SK-N-SH (cell line): ENCODE data around the gene APOL4. TPM values are rescaled to one million over a fixed set of nuclear protein-coding genes. Genes with fewer than 3 reads are reported as not detected.

ENCODE experiments used
- CTCF ChIA-PET: fragments of 300-600, 350-600 bp; formaldehyde crosslinking; extraction: SDS; loops from one replicate; lab custom pipeline; 2021; lab: Yijun Ruan, JAX
- POLR2A ChIA-PET: fragments of 350-600 bp; sonication (Branson Sonifier 250); formaldehyde crosslinking; extraction: SDS; loops from one replicate; lab custom pipeline; 2020; ENCODE audit warnings: antibody characterized with exemption, inconsistent platforms; lab: Yijun Ruan, JAX
- DNase-seq: peaks from one replicate; pipeline ENCODE4 v3.0.0; 2012
- H2AFZ ChIP-seq: fragments of 200-600 bp; sonication (generic); 2 replicates; pipeline ENCODE4 v1.8.1; 2016; ENCODE audit warnings: antibody characterized with exemption, mild to moderate bottlenecking, low read depth
- H3F3A ChIP-seq: fragments of 200-600 bp; sonication (generic); replicated peaks from 2 replicates; pipeline ENCODE3; 2016; ENCODE audit warnings: antibody characterized with exemption, mild to moderate bottlenecking; ENCODE audit not compliant: insufficient read depth
- H3K27ac ChIP-seq, 2 experiments: fragments of 200-500 bp in 1 of 2; fragments of 200-600 bp in 1 of 2; sonication (Bioruptor generic) in 1 of 2; sonication (generic), shearing (Covaris generic) in 1 of 2; 2 replicates each; pipeline versions ENCODE4 v1.5.1 to v1.6.1; 2014 to 2016; ENCODE audit warnings: low read depth in 2 of 2, inconsistent platforms in 1 of 2, low read length in 1 of 2, mild to moderate bottlenecking in 1 of 2, mixed read lengths in 1 of 2
- H3K27me3 ChIP-seq: fragments of 200-600 bp; sonication (generic), shearing (Covaris generic); 2 replicates; pipeline ENCODE4 v1.6.1; 2016; ENCODE audit warnings: mixed run types; ENCODE audit not compliant: insufficient read depth
- H3K36me3 ChIP-seq, 2 experiments: fragments of 200-500 bp in 1 of 2; fragments of 200-600 bp in 1 of 2; sonication (Bioruptor generic) in 1 of 2; sonication (generic) in 1 of 2; replicated peaks in 1 of 2; 2 replicates each; pipeline versions ENCODE3 to v1.5.1; 2014 to 2016; ENCODE audit warnings: low read length in 1 of 2, mild to moderate bottlenecking in 1 of 2; ENCODE audit not compliant: insufficient read depth in 2 of 2, control insufficient read depth in 1 of 2
- H3K4me1 ChIP-seq, 2 experiments: fragments of 200-500 bp in 1 of 2; fragments of 200-600 bp in 1 of 2; sonication (Bioruptor generic) in 1 of 2; sonication (generic), shearing (Covaris generic) in 1 of 2; 2 replicates each; pipeline versions ENCODE4 v1.5.1 to v1.6.1; 2014 to 2016; ENCODE audit warnings: low read depth in 1 of 2, low read length in 1 of 2, mixed run types in 1 of 2; ENCODE audit not compliant: insufficient read depth in 2 of 2, control insufficient read depth in 1 of 2
- H3K4me2 ChIP-seq: fragments of 200-600 bp; sonication (generic), shearing (Covaris generic); 2 replicates; pipeline ENCODE4 v1.6.1; 2017; ENCODE audit warnings: mixed run types
- H3K4me3 ChIP-seq, 2 experiments: fragments of 200-500 bp in 1 of 2; fragments of 200-600 bp in 1 of 2; sonication (Bioruptor generic) in 1 of 2; sonication (generic), shearing (Covaris generic) in 1 of 2; 2 replicates each; pipeline versions ENCODE4 v1.5.1 to v1.8.1; 2014 to 2016; ENCODE audit warnings: low read depth in 2 of 2, inconsistent platforms in 1 of 2, low read length in 1 of 2, mild to moderate bottlenecking in 1 of 2, mixed read lengths in 1 of 2, moderate library complexity in 1 of 2
- H3K79me2 ChIP-seq: fragments of 200-600 bp; sonication (generic); 2 replicates; pipeline ENCODE4 v1.8.1; 2017; ENCODE audit warnings: mild to moderate bottlenecking; ENCODE audit not compliant: insufficient read depth
- H3K9ac ChIP-seq: fragments of 200-600 bp; sonication (generic); 2 replicates; pipeline ENCODE4 v1.6.1; 2017; ENCODE audit warnings: mixed run types
- H3K9me2 ChIP-seq: fragments of 200-600 bp; sonication (generic); 2 replicates; pipeline ENCODE4 v1.6.1; 2017; ENCODE audit warnings: mixed run types
- H3K9me3 ChIP-seq: fragments of 200-600 bp; sonication (generic); 2 replicates; pipeline ENCODE4 v1.6.1; 2017; ENCODE audit warnings: mixed run types, mild to moderate bottlenecking, moderate library complexity
- H4K20me1 ChIP-seq: fragments of 200-600 bp; sonication (generic); 2 replicates; pipeline ENCODE4 v1.6.1; 2017; ENCODE audit warnings: mild to moderate bottlenecking, mixed run types; ENCODE audit not compliant: insufficient read depth
- CHD2 ChIP-seq: fragments of 150-350 bp; IDR thresholded peaks from 2 replicates; pipeline ENCODE4 v1.6.1; 2018; ENCODE audit warnings: low read length; ENCODE audit not compliant: partially characterized antibody
- ELF1 ChIP-seq: IDR thresholded peaks from 2 replicates; pipeline ENCODE4 v1.4.0; 2012
- EP300 ChIP-seq, 2 experiments: IDR thresholded peaks; 2 replicates each; pipeline versions ENCODE4 v1.4.0 to v1.6.1; 2012; ENCODE audit warnings: borderline replicate concordance in 1 of 2, low read depth in 1 of 2, low read length in 1 of 2
- EZH2phosphoT487 ChIP-seq: fragments of 200-600 bp; sonication (generic); IDR thresholded peaks from 2 replicates; pipeline ENCODE4 v1.6.1; 2017; ENCODE audit warnings: low read depth, mixed run types, mild to moderate bottlenecking, antibody characterized with exemption, moderate library complexity, borderline replicate concordance
- FOSL2 ChIP-seq: IDR thresholded peaks from 2 replicates; pipeline ENCODE4 v1.4.0; 2012; ENCODE audit warnings: low read depth, mild to moderate bottlenecking, moderate library complexity, borderline replicate concordance
- FOXJ3 ChIP-seq: sonication (generic); formaldehyde crosslinking; IDR thresholded peaks from 2 replicates; pipeline ENCODE4 v1.5.1; 2020; ENCODE audit warnings: mild to moderate bottlenecking, missing genetic modification reagents
- FOXM1 ChIP-seq: IDR thresholded peaks from 2 replicates; pipeline ENCODE4 v1.4.0; 2012; ENCODE audit warnings: low read depth, mild to moderate bottlenecking
- GATA2 ChIP-seq: sonication (generic); formaldehyde crosslinking; IDR thresholded peaks from 2 replicates; pipeline ENCODE4 v1.5.0; 2020; ENCODE audit warnings: mild to moderate bottlenecking, missing genetic modification reagents
- IRF3 ChIP-seq: fragments of 150-350 bp; IDR thresholded peaks from 2 replicates; pipeline ENCODE4 v1.6.1; 2016; ENCODE audit warnings: mild to moderate bottlenecking, low read depth, low read length
- JUND ChIP-seq: IDR thresholded peaks from 2 replicates; pipeline ENCODE4 v1.4.0; 2012
- MAX ChIP-seq: IDR thresholded peaks from 2 replicates; pipeline ENCODE4 v1.4.0; 2012; ENCODE audit warnings: low read depth
- NFIC ChIP-seq: IDR thresholded peaks from 2 replicates; pipeline ENCODE4 v1.4.0; 2012; ENCODE audit warnings: borderline replicate concordance
- NRF1 ChIP-seq: IDR thresholded peaks from 2 replicates; pipeline ENCODE4 v1.6.1; 2012; ENCODE audit warnings: low read depth, mild to moderate bottlenecking, low read length
- RAD21 ChIP-seq: IDR thresholded peaks from 2 replicates; pipeline ENCODE4 v1.6.1; 2012; ENCODE audit warnings: mild to moderate bottlenecking, low read length
- RCOR1 ChIP-seq: fragments of 150-350 bp; IDR thresholded peaks from 2 replicates; pipeline ENCODE4 v1.6.1; 2017; ENCODE audit warnings: antibody characterized with exemption, low read length
- RFX5 ChIP-seq: IDR thresholded peaks from 2 replicates; pipeline ENCODE4 v1.6.1; 2012; ENCODE audit warnings: mild to moderate bottlenecking, improper control_type of control experiment, low read length
- RXRA ChIP-seq: IDR thresholded peaks from 2 replicates; pipeline ENCODE4 v1.4.0; 2012; ENCODE audit warnings: low read depth, mild to moderate bottlenecking, borderline replicate concordance
- SIN3A ChIP-seq: IDR thresholded peaks from 2 replicates; pipeline ENCODE4 v1.6.1; 2012; ENCODE audit warnings: low read depth, mild to moderate bottlenecking, low read length, moderate library complexity, borderline replicate concordance
- SMC3 ChIP-seq: IDR thresholded peaks from 2 replicates; pipeline ENCODE4 v1.6.1; 2012; ENCODE audit warnings: low read depth, low read length, improper control_type of control experiment
- TCF12 ChIP-seq: IDR thresholded peaks from 2 replicates; pipeline ENCODE4 v1.4.0; 2012
- TEAD4 ChIP-seq: IDR thresholded peaks from 2 replicates; pipeline ENCODE4 v1.4.0; 2012; ENCODE audit warnings: mild to moderate bottlenecking, borderline replicate concordance; ENCODE audit not compliant: insufficient read depth
- USF1 ChIP-seq: IDR thresholded peaks from 2 replicates; pipeline ENCODE4 v1.4.0; 2012; ENCODE audit warnings: low read depth, borderline replicate concordance
- YY1 ChIP-seq: IDR thresholded peaks from 2 replicates; pipeline ENCODE4 v1.4.0; 2012; ENCODE audit warnings: low read depth, mild to moderate bottlenecking
- ZBTB33 ChIP-seq: IDR thresholded peaks from 2 replicates; pipeline ENCODE4 v1.4.0; 2012; ENCODE audit warnings: low read depth, borderline replicate concordance
- WGBS: methylation state at CpG from one replicate; pipeline ENCODE4 v1.1.6; 2017; ENCODE audit warnings: low lambda C conversion rate; 5-methylcytosine and 5-hydroxymethylcytosine counted together
- polyA plus RNA-seq, 3 experiments: library from polyadenylated mRNA; depleted of rRNA; stranded (reverse); fragments of >200 nt; gene quantifications; 2 replicates each; pipeline ENCODE4 v1.2.3, GENCODE V29; 2012

Gene APOL4
- polyA plus RNA-seq, 1 of the 3 experiments (the other 2 are of a cell fraction): 0.08 TPM

- POLR2A ChIA-PET: no interaction called here
- Histone ChIP-seq H3K36me3 (peaks cover 5 to 17% of the 10 kb centered on the region in 2 experiments), H3K27me3 (no peaks in the 10 kb centered on the region), H3K4me3 (no peak overlapping the region), H3K27ac (no peak overlapping the region), H3K9me3 (no peaks in the 10 kb centered on the region), H3K4me1 (peaks cover 10 to 21% of the 10 kb centered on the region in 2 experiments; a peak in 1 of 4 replicates), H2AFZ (no peak overlapping the region), H3K4me2 (no peak overlapping the region), H3F3A (peaks cover 6% of the 10 kb centered on the region), H3K9me2 (no peaks in the 10 kb centered on the region), H3K79me2 (peaks cover 19% of the 10 kb centered on the region), H4K20me1 (no peaks in the 10 kb centered on the region), H3K9ac (no peak overlapping the region)
- CTCF ChIA-PET: no interaction called here
- WGBS: 89% methylated on average over 2 of the region's 2 CpGs
- DNase-seq: no peak
- TF ChIP-seq RCOR1 (no peak), FOXM1 (no peak), USF1 (no peak), TCF12 (no peak), JUND (no peak), EP300 (IDR thresholded peaks at IDR 0.05; ENCODE audit: borderline replicate concordance in 1 of 2, low read depth in 1 of 2, low read length in 1 of 2) (no peak), ZBTB33 (no peak), GATA2 (CRISPR knock-in tag) (no peak), CHD2 (no peak), FOXJ3 (CRISPR knock-in tag) (no peak), IRF3 (no peak), ELF1 (no peak), MAX (no peak), SIN3A (no peak)
Measured at GRCh38 chr22:36234213-36234612, 32.6 kb upstream of the APOL4 start.

- H3K36me3 ChIP-seq: peaks cover 5 to 17% of the 10 kb centered on the region in 2 experiments
- H3K9ac ChIP-seq: no peak overlapping the region
Measured at GRCh38 chr22:36233796-36234195, 32.2 kb upstream of the APOL4 start.

More at GRCh38 chr22:36233796-36234195, 32.2 kb upstream of the APOL4 start:
- Histone ChIP-seq H3K79me2 (peaks cover 19% of the 10 kb centered on the region), H3K27ac (no peak overlapping the region), H3K27me3 (no peaks in the 10 kb centered on the region), H4K20me1 (no peaks in the 10 kb centered on the region), H3F3A (peaks cover 4% of the 10 kb centered on the region), H3K9me3 (no peaks in the 10 kb centered on the region), H3K9me2 (no peaks in the 10 kb centered on the region), H3K4me2 (no peak overlapping the region), H3K4me1 (peaks cover 10 to 19% of the 10 kb centered on the region in 2 experiments; a peak in 1 of 4 replicates), H3K4me3 (no peak overlapping the region), H2AFZ (no peak overlapping the region)
- ChIA-PET CTCF (no interaction called here), POLR2A (no interaction called here)
- no peak for DNase-seq
- TF ChIP-seq FOSL2 (no peak), RAD21 (no peak), NFIC (no peak), EZH2phosphoT487 (no peak), YY1 (no peak), EP300 (IDR thresholded peaks at IDR 0.05; ENCODE audit: borderline replicate concordance in 1 of 2, low read depth in 1 of 2, low read length in 1 of 2) (no peak), RCOR1 (no peak), RXRA (no peak), NRF1 (no peak), TEAD4 (no peak), SMC3 (no peak), ZBTB33 (no peak), RFX5 (no peak)
- WGBS: 93% methylated on average over 7 of the region's 7 CpGs
